GM11168 (cell line): ENCODE measurements around the gene CD300LF.

Source experiments
- in situ Hi-C: fragments of 300-500 bp; cut with MboI; formaldehyde crosslinking; loops from one replicate; pipeline ENCODE4 v1.12.0; 2022; ENCODE audit warnings: low sequenced_read_pairs; ENCODE audit not compliant: unreplicated experiment

The CD300LF gene

DNA sequence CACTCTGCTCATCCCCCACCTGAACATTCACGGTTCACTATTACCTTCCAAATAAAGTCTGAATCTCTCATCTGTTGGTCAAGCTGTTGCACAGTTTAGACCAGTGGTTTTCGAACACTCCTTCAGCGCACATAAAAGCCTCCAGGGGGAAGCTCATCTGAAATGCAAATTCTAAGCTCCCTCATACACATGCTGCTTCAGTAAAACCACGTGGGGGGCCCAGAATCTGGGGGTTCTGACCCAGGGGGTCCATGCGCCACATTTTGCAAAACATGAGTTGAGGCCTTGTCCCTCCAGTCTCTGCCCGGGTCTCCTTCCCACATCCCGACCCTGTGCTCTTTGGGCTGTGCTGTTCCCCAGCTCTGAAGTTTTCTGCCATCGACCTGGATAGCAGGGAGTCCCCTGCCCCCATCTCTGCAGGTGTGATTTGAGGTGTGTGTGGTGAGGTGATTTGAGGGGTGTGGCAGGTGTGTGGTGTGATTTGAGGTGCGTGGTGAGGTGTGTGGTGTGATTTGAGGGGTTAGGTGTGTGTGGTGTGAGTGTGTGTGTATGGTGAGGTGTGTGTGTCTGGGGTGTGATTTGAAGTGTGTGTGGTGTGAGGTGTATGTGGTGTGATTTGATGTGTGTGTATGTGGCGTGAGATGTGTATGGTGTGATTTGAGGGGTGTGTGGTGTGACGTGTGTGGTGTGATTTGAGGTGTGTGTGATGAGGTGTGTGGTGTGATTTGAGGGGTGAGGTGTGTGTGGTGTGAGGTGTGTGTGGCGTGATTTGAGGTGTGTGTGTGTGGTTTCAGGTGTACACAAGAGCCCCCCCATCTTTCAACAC is 19.5 kb upstream of the CD300LF start:
- in situ Hi-C loops: no loop called here

DNA sequence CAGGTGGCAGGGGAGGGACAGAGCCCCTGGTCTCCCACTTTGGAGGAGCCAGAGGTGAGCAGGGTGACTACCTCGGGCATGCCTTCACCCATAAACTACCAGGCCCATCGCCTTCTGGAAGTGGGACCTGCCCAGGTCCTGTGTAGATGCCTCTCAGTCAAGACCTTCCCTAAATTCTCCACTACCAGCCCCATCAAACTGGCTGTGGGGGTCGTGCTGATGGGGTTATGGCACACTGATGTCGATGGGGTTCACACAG is 18.6 kb upstream of the CD300LF start:
- in situ Hi-C loops: no loop called here

DNA sequence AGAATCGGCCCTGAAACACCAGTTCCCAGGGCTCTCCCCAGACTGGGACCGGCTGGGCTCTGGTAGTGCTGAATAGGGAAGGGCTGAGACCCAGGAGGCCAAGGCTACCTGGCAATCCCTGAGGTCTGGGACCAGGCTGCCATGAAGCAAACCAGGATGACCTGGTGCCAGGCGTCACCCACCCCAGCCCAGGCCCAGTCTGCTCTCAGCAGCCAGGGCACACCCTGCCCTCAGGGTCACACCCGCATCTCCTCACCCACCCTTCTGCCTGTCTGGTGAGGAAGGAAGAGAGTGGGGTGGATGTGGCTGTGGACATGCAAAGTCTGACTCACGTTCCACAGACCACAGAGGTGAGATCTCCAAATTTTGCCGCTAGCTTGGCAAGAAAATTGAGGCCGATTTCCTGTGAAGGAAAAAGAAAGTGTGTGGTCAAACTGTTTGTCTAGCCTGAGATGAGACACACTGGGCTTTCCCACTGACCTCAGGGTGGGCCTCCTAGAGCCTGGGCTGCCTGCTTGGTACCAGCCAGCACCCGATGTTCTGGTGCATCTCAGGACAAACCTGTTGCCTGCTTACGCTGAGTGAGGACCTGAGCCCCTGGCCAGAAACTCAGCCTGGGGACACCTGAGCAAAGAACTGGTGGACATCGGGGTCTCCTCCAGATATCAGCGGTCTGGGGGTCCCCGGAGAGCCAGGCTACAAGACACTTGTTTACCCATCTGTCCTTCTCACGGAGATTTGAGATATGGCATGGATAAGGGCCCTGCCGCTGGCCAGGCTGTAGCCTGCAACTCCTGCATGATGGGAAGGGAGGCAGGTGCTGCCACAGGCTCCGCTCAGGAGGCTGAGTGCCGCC is 18.0 kb upstream of the CD300LF start:
- in situ Hi-C loops: no loop called here

DNA sequence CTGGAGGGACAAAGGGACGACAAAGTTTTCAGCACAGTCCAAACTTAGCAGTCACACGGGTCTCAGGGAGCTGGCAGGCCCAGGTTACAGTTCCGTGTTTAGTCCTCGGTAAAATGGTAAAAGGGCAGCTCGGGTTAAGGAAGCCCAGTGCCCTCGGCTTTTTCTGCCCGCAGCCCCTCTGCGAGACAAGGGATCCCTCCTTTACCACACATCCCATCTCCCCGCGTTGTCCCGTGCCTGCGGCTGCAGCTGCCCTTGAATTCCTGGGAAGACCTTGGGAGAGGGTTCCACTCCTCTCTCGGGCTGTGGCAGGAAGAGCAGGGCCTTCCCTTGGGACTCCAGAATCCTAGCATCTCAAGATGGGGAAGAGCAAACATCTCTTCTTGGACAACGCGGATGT is 17.1 kb upstream of the CD300LF start:
- in situ Hi-C loops: no loop called here

DNA sequence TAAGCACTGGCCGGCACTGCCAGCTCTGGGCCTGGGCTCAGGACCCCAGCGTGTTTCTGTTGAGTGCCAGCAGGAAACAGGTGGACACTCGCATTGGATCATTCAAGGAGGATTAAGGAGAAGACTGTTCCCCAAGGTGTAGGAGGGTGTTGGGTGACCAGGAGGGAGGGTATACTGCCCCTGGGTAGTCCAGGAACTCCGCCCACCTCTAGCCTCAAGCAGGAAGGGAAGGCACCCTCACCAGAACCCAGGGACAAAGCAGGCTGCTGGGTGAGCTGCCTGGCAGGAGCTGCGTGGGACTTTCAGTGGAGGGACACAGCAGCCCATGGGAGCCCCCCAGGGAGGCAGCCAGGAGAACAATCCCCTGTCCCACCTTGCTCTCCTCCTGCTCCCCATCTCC is 16.6 kb upstream of the CD300LF start:
- in situ Hi-C loops: no loop called here

DNA sequence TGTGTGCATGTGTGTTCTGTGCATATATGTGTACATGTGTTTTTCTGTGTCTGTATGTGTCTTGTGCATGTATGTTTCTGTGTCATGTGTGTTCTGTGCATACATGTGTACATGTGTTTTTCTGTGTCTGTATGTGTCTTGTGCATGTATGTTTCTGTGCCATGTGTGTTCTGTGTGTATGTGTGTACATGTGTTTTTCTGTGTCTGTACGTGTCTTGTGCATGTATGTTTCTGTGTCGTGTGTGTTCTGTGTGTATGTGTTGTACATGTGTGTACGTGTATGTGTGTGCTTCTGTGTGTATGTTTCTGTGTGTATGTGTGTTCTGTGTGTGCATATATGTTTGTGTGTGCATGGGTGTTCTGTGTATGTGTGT is 16.0 kb upstream of the CD300LF start:
- in situ Hi-C loops: no loop called here

DNA sequence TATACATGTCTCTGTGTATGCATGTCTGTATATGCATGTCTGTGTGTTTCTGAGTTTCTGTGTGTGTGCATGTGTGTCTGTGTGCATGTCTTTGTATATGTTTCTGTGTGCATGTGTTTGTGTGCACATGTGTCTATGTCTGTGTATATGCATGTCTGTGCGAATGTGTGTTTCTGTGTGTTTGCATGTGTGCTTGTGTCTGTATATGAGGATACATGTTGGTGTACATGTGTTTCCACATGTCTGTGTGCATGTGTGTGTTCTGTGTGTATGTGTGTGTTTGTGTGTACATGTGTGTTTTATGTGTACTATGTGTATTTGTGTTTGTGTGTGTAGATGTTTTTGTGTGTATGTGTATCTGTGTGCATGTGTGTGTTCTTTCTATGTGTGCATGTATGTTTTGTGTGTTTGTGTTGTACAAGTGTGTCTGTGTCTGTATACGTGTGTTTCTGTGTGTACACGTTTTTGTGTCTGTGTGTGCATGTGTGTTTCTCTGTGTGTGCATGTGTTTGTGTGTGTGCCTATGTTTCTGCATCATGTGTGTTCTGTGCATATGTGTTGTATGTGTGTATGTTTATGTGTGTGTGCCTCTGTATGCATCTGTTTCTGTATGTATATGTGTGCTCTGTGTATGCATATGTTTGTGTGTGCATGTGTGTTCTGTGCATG is 15.4 kb upstream of the CD300LF start:
- in situ Hi-C loops: no loop called here

DNA sequence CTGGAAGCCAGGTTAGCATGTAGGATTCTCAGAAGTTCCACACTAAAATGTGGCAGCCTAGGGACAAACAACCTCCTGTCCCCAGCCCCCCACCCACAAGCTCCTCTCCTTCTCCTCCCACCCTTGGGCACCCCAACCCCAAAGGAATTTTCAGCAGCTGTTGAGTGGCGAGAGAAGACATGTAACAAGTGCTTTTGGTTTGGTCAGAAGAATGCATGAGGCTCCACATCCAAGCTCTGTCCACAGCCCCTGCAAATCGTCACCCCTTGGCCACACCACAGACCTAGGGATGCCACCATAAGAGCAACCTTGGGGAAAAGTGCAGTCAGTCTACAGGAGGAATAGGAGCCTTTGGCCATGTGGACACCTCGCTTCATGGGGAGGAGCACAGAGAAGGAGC is 12.4 kb upstream of the CD300LF start:
- in situ Hi-C loops: no loop called here

DNA sequence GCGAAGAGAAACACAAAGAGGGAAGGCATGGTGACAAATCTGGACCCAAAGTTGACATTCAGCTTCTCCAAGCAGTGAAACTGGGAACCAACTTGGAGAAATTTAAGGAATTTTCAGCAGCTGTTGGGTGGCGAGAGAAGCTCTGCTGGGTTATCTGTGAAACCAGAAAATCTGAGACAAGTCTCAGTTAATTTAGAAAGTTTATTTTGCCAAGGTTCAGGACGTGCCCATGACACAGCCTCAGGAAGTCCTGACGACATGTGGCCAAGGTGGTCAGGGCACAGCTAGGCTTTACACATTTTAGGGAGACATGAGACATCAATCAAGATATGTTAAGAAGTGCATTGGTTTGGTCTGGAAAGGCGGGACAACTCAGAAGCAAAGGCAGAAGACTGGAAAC is 11.2 kb upstream of the CD300LF start:
- in situ Hi-C loops: no loop called here

DNA sequence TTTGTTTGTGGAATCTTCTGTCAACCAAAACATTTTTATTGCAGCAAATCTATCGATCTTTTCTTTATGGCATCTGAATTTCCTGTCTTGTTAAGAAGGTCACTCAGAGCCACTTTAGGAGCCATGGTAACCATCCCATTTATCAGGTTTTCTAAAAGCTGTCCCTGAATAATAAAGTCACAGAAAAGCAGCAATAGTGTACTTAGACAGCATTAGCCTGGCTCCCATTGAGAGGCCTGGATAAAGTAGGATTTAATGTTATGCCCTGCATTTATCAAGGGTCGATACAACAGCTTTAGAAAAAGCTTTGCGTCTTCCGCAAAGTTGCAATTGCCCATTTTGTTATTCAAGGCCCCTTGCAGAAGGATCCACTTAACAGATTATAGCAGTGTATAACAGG is 10.1 kb upstream of the CD300LF start:
- in situ Hi-C loops: no loop called here

DNA sequence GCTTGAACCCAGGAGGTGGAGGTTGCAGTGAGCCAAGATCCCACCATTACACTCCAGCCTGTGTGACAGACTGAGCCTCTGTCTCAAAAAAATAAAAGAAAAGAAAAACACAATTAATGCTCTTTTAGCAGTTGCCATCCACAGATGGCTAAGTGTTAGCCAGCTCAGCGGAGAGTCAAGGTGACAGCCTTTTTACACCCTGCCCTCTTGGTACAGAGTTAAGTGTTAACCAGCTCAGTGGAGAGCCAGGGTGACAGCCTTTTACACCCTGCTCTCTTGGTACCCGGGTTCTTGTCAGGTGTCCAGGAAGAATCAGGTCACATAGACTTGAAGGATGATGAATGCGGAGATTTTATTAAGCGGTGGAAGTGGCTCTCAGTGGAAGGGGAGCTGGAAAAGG is 7.8 kb upstream of the CD300LF start:
- in situ Hi-C loops: no loop called here

DNA sequence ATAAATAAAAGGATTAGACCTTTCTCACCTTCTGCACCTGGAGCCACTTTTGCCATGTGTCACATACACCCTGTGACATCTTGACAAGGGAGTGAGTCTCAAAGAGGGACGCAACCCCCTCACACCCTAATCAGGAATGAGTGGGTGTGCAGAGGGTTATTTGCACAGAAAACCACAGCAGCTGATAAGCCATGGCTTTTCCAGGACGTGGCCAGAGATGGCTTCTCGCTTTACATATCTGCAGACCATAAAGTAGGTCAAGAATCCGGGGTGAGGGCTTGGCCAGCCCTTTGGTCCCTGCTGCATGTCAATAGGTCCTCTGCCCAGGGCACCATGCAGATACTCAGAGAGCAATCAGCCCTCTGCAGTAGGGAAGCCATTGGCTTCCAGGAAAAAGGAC is 2.4 kb upstream of the CD300LF start:
- in situ Hi-C loops: no loop called here

DNA sequence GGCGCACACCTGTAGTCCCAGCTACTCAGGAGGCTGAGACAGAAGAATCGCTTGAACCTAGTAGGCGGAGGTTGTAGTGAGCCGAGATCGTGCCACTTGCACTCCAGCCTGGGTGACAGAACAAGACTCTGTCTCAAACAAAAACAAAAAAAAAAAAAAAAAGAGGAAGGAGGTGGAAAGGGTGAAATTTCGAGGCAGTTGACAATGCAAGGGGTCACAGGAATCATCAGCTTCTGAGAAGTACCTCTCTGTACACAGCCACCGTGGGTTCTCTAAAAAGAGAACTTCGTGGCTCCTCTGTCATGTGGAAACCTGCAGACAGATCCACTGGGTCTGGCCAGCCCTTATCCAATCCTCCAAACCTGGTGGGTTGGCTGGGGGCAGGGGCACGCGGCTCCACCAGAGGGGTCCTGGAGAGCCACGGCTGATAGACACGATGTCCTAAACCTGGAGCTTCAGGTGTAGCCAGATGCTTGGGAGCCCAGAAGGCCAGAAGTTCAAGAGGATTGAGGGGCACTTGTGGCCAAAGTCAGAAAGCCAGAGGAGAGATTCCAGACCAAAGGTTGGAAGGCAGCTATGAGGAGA is 540 bp upstream of the CD300LF start:
- in situ Hi-C loops: no loop called here

DNA sequence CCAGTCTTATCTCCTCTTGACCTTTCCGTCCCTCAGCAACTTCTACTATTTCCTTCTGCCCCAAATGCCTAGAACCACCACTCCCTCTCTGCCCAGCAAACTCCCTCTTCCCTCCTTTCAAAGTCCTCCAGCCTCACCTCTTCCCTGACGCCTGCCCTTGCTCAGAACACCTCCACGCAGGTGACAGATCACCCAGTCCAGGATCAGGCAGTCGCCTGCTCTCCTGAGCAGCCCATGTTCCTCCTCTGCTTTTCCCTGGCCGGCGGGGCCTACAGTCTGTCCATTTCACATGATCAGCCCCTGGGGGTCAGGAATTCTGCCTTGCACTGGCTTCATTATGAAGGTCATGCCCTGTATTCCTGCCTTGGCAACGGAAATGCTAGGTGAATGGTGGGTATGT is 422 bp downstream of the CD300LF start:
- in situ Hi-C loops: no loop called here

DNA sequence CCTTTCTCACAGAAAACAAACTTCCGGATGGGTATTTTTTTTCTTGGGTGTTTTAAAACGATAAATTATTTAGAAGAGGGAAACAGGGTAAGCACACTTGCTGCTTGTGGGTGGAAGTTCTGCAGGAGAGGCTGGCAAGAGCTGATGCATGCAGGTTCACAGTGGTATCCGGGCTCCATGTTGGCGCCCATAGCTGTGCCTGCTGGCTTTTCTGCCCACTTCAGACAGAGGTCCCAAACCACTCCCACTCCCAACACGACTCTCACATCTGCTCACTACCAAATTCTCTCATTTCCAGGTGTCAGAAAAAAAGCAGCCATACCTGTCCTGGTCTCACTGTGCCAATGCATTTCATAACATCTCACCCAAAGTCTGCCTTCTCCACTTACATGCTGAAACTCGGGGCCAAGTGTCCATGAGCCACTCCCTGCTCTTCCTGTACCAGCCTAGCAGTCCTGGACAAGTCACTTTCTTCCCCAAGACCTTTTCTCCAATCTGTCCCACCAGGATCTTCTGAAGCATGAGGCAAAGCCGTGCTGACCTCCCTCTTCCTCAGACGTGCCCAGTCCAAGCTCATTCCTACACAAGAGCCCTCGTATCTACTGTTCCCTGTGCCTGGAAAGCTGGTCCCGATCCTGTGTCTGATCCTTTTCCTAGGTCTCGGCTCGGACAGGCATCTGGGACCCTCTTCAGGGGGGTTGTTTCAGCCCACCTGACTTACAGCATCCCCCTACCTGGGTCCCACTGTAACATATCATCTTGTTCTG is 1.5 kb downstream of the CD300LF start:
- in situ Hi-C loops: no loop called here

DNA sequence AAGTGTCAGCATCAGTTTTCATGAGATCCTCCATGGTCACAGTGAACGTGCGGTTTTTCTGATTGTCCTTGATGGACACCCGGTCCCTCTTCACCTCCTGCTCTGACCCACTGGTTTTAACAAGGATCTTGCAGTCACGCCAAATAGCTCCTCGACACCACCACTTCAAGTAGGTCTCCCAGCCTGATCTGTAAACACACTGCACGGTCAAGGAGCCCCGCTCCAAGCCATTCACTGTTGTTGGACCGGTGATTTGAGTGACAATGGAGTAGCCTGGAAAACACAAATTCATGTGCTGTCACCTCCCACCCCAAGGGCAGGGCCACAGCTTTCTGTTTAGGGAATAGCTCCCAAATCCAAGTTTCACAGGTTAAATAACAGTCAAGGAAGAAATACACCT is 8.2 kb downstream of the CD300LF start:
- in situ Hi-C loops: no loop called here

DNA sequence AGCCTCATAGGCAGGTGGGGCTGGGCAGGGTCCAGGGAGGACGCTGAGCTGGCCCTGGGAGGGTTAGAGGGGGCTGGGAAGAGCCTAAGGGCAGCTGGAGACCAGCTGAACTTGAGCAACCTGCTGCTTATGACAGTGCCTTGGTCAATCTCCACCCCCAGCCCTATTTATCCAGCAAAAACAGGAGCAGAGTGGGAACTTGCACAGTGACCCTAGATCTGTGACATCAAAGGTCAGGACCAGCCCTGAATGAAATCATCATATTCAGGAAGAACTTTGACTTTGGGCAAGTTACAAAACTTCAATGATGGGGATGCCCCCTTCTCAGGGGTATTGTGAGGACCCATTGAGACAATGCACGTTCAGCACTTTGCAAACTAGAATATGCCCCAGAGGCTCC is 9.4 kb downstream of the CD300LF start:
- in situ Hi-C loops: no loop called here

DNA sequence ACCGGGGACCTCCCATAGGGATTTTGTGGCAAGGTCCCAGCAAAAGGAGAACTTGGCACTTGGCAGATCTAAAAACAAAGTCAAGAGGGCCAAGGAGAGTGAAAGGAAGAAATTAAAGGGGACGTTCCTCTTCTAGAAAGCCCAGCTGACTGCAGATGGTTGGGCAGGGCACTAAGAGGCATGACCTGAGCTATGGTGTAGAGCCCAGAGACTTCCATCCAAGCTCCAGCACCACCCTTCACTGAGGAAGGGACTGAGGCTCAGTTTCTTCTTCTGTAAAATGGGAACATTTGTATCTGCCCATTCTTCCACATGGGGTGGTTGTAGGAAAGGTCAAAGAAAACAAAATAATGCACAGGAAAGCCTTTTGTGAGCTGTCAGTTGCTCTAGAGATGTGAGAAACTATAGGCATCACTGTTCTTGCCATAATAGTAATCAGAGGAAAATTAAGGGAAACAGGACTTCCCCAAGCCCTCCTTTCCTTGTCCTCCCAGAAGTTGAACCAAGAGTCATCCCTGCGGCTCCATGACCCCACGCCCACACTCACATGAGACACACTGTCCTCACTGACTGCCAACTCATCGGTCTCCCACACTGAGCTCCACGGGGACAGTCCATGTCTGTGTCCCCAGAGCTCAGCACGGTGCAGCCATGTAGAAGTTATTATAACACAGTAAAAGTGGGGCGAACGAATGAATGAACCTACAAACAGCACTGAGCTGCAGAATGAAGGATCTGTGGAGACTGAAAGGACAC is 10.4 kb downstream of the CD300LF start:
- in situ Hi-C loops: no loop called here

DNA sequence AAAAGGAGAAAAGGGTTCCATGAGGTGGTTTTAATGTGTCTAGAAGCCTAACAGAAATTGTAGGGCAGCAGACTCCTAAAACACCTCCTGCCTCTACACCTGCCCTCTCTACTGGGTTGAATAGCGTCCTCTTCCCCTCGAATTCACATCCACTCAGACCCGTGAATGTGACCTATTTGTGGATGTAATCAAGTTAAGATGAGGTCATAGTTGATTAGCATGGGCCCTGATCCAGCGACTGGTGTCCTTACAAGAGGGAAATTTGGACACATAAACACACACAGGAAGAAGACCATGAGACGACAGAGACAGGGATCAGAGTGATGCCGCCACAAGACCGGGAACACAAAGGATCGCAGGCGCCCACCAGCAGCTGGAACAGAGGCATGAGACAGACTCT is 13.5 kb downstream of the CD300LF start:
- in situ Hi-C loops: no loop called here

DNA sequence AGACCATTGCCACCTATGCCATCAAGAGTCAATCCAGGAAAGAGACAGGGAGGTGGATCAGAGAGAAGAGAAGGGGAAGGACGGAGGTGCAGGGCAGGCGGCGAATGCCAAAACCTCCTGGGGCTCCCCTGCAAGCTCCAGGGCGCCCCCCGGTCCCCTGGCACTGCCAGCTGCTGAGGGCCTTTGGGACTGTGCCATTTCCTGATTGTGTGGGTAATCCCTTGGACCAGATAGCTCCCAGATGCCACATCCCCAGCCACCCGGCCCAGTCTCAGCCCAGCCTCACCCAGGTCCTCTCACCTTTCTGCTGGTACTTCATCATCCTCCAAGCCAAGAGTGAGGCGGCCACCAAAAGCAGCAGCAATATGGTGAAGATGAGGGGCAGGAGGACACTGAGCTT is 14.7 kb downstream of the CD300LF start:
- in situ Hi-C loops: no loop called here
